Measurements from ENCODE around the gene FCRLA. TPM values are rescaled to one million over a fixed set of nuclear protein-coding genes. Genes with fewer than 3 reads are reported as not detected.

FCRLA gene
- total and polyA plus RNA-seq, 5 experiments from 2014 or later, result 0.56 to 6.4 (median 3.0) TPM; not detected in 1

- Mint-ChIP-seq H3K4me1 (peaks cover 7 to 47% (median 16%) of the 10 kb centered on the region in 4 donors), H3K4me3 (peak overlapping the region in 3 of 10 donors; percentile 4 to 24 (median 16)), H3K27ac (peak overlapping the region in 4 of 10 donors; percentile 8 to 74 (median 48)), H3K36me3 (no peaks in the 10 kb centered on the region), H3K9me3 (no peaks in the 10 kb centered on the region), H3K27me3 (peaks cover 1 to 3% (median 3%) of the 10 kb centered on the region in 5 donors)
- DNase-seq, result no peak
- POLR2A ChIA-PET, result interaction anchor here (3.4 to 8.1 kb wide), 2 partner anchors 9 to 13 kb away, joined by 13 to 49 read pairs; partner anchors contain the start of gene DUSP12
- ATAC-seq, result no peak
These were observed 33.0 kb downstream of the FCRLA start for GRCh38 chr1:161739865-161740566.

- no peaks in the 10 kb centered on the region for H3K9me3 Mint-ChIP-seq
- peaks cover 7 to 47% (median 16%) of the 10 kb centered on the region in 4 donors for H3K4me1 Mint-ChIP-seq
- POLR2A ChIA-PET, result interaction anchor here (3.4 to 8.1 kb wide), 2 partner anchors 8 to 14 kb away, joined by 13 to 49 read pairs; partner anchors contain the start of gene DUSP12
- peak overlapping the region in 2 of 10 donors; percentile 0 for H3K27ac Mint-ChIP-seq
- peaks cover 1 to 10% (median 7%) of the 10 kb centered on the region in 5 donors for H3K27me3 Mint-ChIP-seq
- no peak for ATAC-seq
- H3K36me3 Mint-ChIP-seq, result no peaks in the 10 kb centered on the region
- H3K4me3 Mint-ChIP-seq, result no peak overlapping the region
- no peak for DNase-seq
These were observed 33.9 kb downstream of the FCRLA start for GRCh38 chr1:161740921-161741320.

- H3K4me3 Mint-ChIP-seq, result no peak overlapping the region
- H3K27ac Mint-ChIP-seq, result no peak overlapping the region
- peaks cover 1 to 10% (median 7%) of the 10 kb centered on the region in 5 donors for H3K27me3 Mint-ChIP-seq
- no peaks in the 10 kb centered on the region for H3K9me3 Mint-ChIP-seq
- H3K4me1 Mint-ChIP-seq, result peaks cover 9 to 49% (median 24%) of the 10 kb centered on the region in 4 donors
- POLR2A ChIA-PET, result interaction anchor here (0.6 to 1.2 kb wide), 2 partner anchors 17 to 355 kb away, joined by 3 read pairs; no protein-coding TSS in a partner anchor
- no peak for DNase-seq
- H3K36me3 Mint-ChIP-seq, result no peaks in the 10 kb centered on the region
- no peak for ATAC-seq
These were observed 36.2 kb downstream of the FCRLA start for GRCh38 chr1:161743231-161743630.

GRCh38 chr1:161747801-161748200 lies 40.8 kb downstream of the FCRLA start:
- POLR2A ChIA-PET, result interaction anchor here (3.7 kb wide), 1 partner anchor 21 kb away, joined by 40 read pairs; no protein-coding TSS in a partner anchor

GRCh38 chr1:161749509-161750407 lies 42.7 kb downstream of the FCRLA start, which contains the start of gene DUSP12:
DUSP12 (plus strand) TSS chr1:161749786; CDS start chr1:161749802, 16 bp downstream.
- H3K4me1 Mint-ChIP-seq, result peaks cover 16 to 50% (median 39%) of the 10 kb centered on the region in 4 donors
- H3K36me3 Mint-ChIP-seq, result peaks cover 9 to 38% (median 20%) of the 10 kb centered on the region in 3 donors
- POLR2A ChIA-PET, result interaction anchor here (0.6 to 3.7 kb wide), 11 partner anchors 9 to 348 kb away, joined by 3 to 40 read pairs (median 4); no protein-coding TSS in a partner anchor

More at GRCh38 chr1:161747801-161748200, 40.8 kb downstream of the FCRLA start:
- ATAC-seq, result no peak
- DNase-seq, result no peak
- peaks cover 0 to 21% (median 8%) of the 10 kb centered on the region in 3 donors for H3K36me3 Mint-ChIP-seq
- H3K27me3 Mint-ChIP-seq, result peaks cover 1 to 10% (median 7%) of the 10 kb centered on the region in 5 donors
- H3K4me3 Mint-ChIP-seq, result peak overlapping the region in 3 of 10 donors; percentile 24 to 43 (median 24)
- H3K9me3 Mint-ChIP-seq, result no peaks in the 10 kb centered on the region
- H3K27ac Mint-ChIP-seq, result peak overlapping the region in 3 of 10 donors; percentile 15 to 96 (median 34)
- peaks cover 11 to 40% (median 37%) of the 10 kb centered on the region in 4 donors for H3K4me1 Mint-ChIP-seq

GRCh38 chr1:161763522-161764098 lies 56.6 kb downstream of the FCRLA start:
- Mint-ChIP-seq H3K4me1 (peaks cover 12 to 37% (median 34%) of the 10 kb centered on the region in 4 donors), H3K27me3 (no peaks in the 10 kb centered on the region), H3K36me3 (peaks cover 2 to 4% (median 3%) of the 10 kb centered on the region in 3 donors), H3K27ac (peak overlapping the region in 8 of 10 donors; percentile 7 to 87 (median 52)), H3K9me3 (no peaks in the 10 kb centered on the region), H3K4me3 (peak overlapping the region; percentile 38 to 80 (median 74))
- ATAC-seq, result peak; percentile 67 to 70
- POLR2A ChIA-PET, result interaction anchor here (0.6 kb wide), 1 partner anchor 364 kb away, joined by 3 read pairs; no protein-coding TSS in a partner anchor
- peak; percentile 16 to 73 (median 47) for DNase-seq

More at GRCh38 chr1:161749509-161750407, 42.7 kb downstream of the FCRLA start, which contains the start of gene DUSP12:
- Mint-ChIP-seq H3K27ac (peak within 1 kb of the TSS; percentile 96 to 99 (median 97)), H3K9me3 (no peaks in the 10 kb centered on the region), H3K27me3 (peaks cover 1 to 10% (median 7%) of the 10 kb centered on the region in 5 donors), H3K4me3 (peak within 1 kb of the TSS; percentile 98 to 100 (median 99))
- DNase-seq (peak; percentile 68 to 91 (median 84)), ATAC-seq (peak; percentile 97 to 98)

Other genes with a start within 250 kb of the FCRLA start
- under 1 TPM; 0.34 to 0.52 TPM for gene FCGR2A, start 201.8 kb upstream of the FCRLA start, total RNA-seq
- gene FCGR2A, start 201.8 kb upstream of the FCRLA start, polyA plus RNA-seq, result under 1 TPM in 2 of 3 donors, not detected in 1; 0.41 to 0.84 TPM
- gene HSPA6, start 182.7 kb upstream of the FCRLA start, total RNA-seq, result 1 to 10 TPM; 3.1 to 3.6 TPM
- gene HSPA6, start 182.7 kb upstream of the FCRLA start, polyA plus RNA-seq, result under 1 TPM in 1 of 3 donors, not detected in 2; 0.06 TPM
- 1 to 10 TPM in 1 of 2 experiments, under 1 TPM in 1; 0.74 to 1.1 TPM for gene FCGR3A, start 157.4 kb upstream of the FCRLA start, total RNA-seq
- gene FCGR3A, start 157.4 kb upstream of the FCRLA start, polyA plus RNA-seq, result 10 to 100 TPM in 1 of 3 donors, 1 to 10 TPM in 2; 1.7 to 33.2 (median 2.3) TPM
- gene FCGR3B, start 76.1 kb upstream of the FCRLA start, total RNA-seq, result not detected
- under 1 TPM in 1 of 3 donors, not detected in 2; 0.29 TPM for gene FCGR3B, start 76.1 kb upstream of the FCRLA start, polyA plus RNA-seq
- gene FCGR2B, start 44.1 kb upstream of the FCRLA start, total RNA-seq, result 1 to 10 TPM; 3.1 to 3.5 TPM
- under 1 TPM in 2 of 3 donors, not detected in 1; 0.16 to 0.23 TPM for gene FCGR2B, start 44.1 kb upstream of the FCRLA start, polyA plus RNA-seq
- 1 to 10 TPM; 1.1 to 1.2 TPM for gene FCRLB, start 14.3 kb downstream of the FCRLA start, total RNA-seq
- 1 to 10 TPM in 1 of 3 donors, under 1 TPM in 2; 0.77 to 2.1 (median 0.98) TPM for gene FCRLB, start 14.3 kb downstream of the FCRLA start, polyA plus RNA-seq
- gene DUSP12, start 42.6 kb downstream of the FCRLA start, total RNA-seq, result 10 to 100 TPM; 38.4 to 39.4 TPM
- 10 to 100 TPM; 62.7 to 73.1 (median 71.1) TPM for gene DUSP12, start 42.6 kb downstream of the FCRLA start, polyA plus RNA-seq
- gene ATF6, start 59.1 kb downstream of the FCRLA start, total RNA-seq, result 10 to 100 TPM; 23.5 to 24.3 TPM
- gene ATF6, start 59.1 kb downstream of the FCRLA start, polyA plus RNA-seq, result 10 to 100 TPM; 15.8 to 17.6 (median 16.3) TPM

All from naive thymus-derived CD8-positive, alpha-beta T cell (primary cell).